ENCODE results near the gene ZNF680. TPM values are rescaled to one million over a fixed set of nuclear protein-coding genes. Genes with fewer than 3 reads are reported as not detected.

Gene ZNF680
- total and polyA plus RNA-seq, 5 donors from 2014 or later: 4.9 to 10.5 (median 8.5) TPM

DNA sequence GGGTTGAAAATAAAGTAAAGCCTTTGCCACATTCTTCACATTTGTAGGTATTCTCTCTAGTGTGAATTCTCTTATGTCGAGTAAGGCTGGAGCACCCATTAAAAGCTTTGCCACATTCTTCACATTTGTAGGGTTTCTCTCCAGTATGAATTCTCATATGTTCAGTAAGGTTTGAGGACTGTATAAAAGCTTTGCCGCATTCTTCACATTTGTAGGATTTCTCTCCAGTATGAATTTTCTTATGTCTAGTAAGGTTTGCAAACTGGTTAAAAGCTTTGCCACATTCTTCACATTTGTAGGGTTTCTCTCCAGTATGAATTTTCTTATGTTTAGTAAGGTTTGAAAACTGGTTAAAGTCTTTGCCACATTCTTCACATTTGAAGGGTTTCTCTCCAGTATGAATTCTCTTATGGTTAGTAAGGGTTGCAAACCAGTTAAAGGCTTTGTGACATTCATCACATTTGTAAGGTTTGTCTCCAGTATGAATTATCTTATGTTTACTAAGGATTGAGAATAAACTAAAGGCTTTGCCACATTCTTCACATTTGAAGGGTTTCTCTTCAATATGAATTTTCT, 41.4 kb downstream of the ZNF680 start:
- Histone ChIP-seq H3K27ac (ENCODE audit: insufficient read depth, low read length, poor library complexity, severe bottlenecking) (no peak overlapping the region), H3K36me3 (ENCODE audit: control insufficient read depth, insufficient read depth, low read length) (peaks cover 32% of the 10 kb centered on the region), H3K4me3 (ENCODE audit: low read depth, low read length) (no peak overlapping the region), H3K4me1 (ENCODE audit: control insufficient read depth, insufficient read depth, low read length, poor library complexity, severe bottlenecking) (no peaks in the 10 kb centered on the region), H3K9me3 (ENCODE audit: control insufficient read depth in 2 of 2, low read length in 2 of 2) (peaks cover 84 to 87% of the 10 kb centered on the region in 2 experiments), H3K27me3 (ENCODE audit: control insufficient read depth, insufficient read depth, low read length) (no peaks in the 10 kb centered on the region)
- DNase-seq: no peak
- H3K36me3 Mint-ChIP-seq: peaks cover 60% of the 10 kb centered on the region
- no peaks in the 10 kb centered on the region for H3K4me1 Mint-ChIP-seq
- no peaks in the 10 kb centered on the region for H3K27me3 Mint-ChIP-seq
- H3K4me3 Mint-ChIP-seq: no peak overlapping the region
- H3K27ac Mint-ChIP-seq: no peak overlapping the region
- no peak for ATAC-seq (ENCODE audit: low read depth in 2 of 2)
- peaks cover 0 to 68% (median 38%) of the 10 kb centered on the region in 7 donors for H3K9me3 Mint-ChIP-seq

DNA sequence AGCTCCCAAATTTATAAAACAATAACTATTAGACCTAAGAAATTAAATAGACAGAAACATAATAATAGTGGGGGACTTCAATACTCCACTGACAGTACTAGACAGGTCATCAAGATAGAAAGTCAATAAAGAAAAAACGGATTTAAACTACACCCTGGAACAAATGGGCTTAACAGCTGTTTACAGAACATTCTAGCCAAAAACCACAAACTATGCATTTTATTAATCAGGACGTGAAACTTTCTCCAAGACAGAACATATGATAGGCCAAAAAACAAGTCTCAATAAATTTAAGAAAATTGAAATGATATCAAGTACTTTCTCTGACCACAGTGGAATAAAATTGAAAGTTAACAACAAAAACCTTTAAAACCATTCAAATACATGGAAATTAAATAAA, 46.4 kb downstream of the ZNF680 start:
- no peaks in the 10 kb centered on the region for H3K27me3 Mint-ChIP-seq
- no peak overlapping the region for H3K4me3 Mint-ChIP-seq

DNA sequence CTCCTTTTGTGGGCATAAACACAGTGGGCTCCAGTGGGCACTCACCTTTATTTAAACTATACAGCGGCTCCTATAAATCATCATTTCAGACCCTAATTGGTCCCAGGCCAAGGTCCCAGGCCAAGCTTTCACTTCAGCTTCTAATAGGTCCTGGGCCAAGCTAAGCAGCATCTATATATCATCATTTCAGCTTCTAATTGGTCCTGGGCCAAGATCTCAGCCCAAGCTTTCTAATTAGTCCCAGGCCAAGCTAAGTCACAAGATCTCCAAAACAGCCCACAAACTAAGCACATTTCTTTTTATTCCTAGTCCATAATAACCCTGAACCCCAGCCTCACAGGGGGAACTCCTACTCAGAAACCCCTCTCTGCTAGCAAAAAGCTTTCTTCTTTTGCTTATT, 47.1 kb downstream of the ZNF680 start:
- H3K27ac Mint-ChIP-seq: no peak overlapping the region
- H3K36me3 ChIP-seq (ENCODE audit: control insufficient read depth, insufficient read depth, low read length): peaks cover 4% of the 10 kb centered on the region
- no peaks in the 10 kb centered on the region for H3K4me1 ChIP-seq (ENCODE audit: control insufficient read depth, insufficient read depth, low read length, poor library complexity, severe bottlenecking)
- no peak for DNase-seq
- H3K4me3 ChIP-seq (ENCODE audit: low read depth, low read length): no peak overlapping the region
- H3K36me3 Mint-ChIP-seq: peaks cover 47% of the 10 kb centered on the region
- H3K27ac ChIP-seq (ENCODE audit: insufficient read depth, low read length, poor library complexity, severe bottlenecking): no peak overlapping the region
- no peak for ATAC-seq (ENCODE audit: low read depth in 2 of 2)
- H3K4me3 Mint-ChIP-seq: no peak overlapping the region
- H3K27me3 ChIP-seq (ENCODE audit: control insufficient read depth, insufficient read depth, low read length): no peaks in the 10 kb centered on the region
- peaks cover 52 to 73% of the 10 kb centered on the region in 2 experiments for H3K9me3 ChIP-seq (ENCODE audit: control insufficient read depth in 2 of 2, low read length in 2 of 2)
- no peaks in the 10 kb centered on the region for H3K4me1 Mint-ChIP-seq
- H3K9me3 Mint-ChIP-seq: peaks cover 0 to 64% (median 43%) of the 10 kb centered on the region in 7 donors
- H3K27me3 Mint-ChIP-seq: no peaks in the 10 kb centered on the region

More for the DNA sequence above, 46.4 kb downstream of the ZNF680 start:
- no peak overlapping the region for H3K27ac Mint-ChIP-seq
- no peaks in the 10 kb centered on the region for H3K4me1 Mint-ChIP-seq
- Histone ChIP-seq H3K4me1 (ENCODE audit: control insufficient read depth, insufficient read depth, low read length, poor library complexity, severe bottlenecking) (no peaks in the 10 kb centered on the region), H3K36me3 (ENCODE audit: control insufficient read depth, insufficient read depth, low read length) (peaks cover 6% of the 10 kb centered on the region), H3K4me3 (ENCODE audit: low read depth, low read length) (no peak overlapping the region), H3K27me3 (ENCODE audit: control insufficient read depth, insufficient read depth, low read length) (no peaks in the 10 kb centered on the region), H3K27ac (ENCODE audit: insufficient read depth, low read length, poor library complexity, severe bottlenecking) (no peak overlapping the region), H3K9me3 (ENCODE audit: control insufficient read depth in 2 of 2, low read length in 2 of 2) (peaks cover 55 to 75% of the 10 kb centered on the region in 2 experiments)
- no peak for ATAC-seq (ENCODE audit: low read depth in 2 of 2)
- H3K36me3 Mint-ChIP-seq: peaks cover 54% of the 10 kb centered on the region
- no peak for DNase-seq
- H3K9me3 Mint-ChIP-seq: peaks cover 0 to 67% (median 44%) of the 10 kb centered on the region in 7 donors

DNA sequence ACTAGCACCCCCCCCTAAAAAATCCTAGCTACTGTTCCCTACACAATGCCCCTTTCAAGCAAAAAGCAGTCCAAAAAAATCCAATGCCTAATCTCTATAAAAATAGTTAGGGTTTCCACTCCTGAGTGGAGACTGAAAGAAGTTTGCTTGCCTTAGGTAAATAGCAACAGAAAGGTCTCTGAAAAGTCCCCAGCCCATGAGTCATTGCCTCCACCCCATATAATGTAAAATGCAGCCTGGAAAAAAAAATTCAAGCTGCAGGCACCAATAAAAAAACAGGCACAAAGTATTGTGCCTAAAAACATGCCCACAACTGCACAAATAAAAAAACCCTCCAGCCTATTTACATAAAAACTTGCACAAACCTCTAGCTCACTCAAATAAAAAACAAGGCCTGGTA, 47.5 kb downstream of the ZNF680 start:
- Mint-ChIP-seq H3K27ac (no peak overlapping the region), H3K4me3 (peak overlapping the region in 1 of 4 donors; percentile 28), H3K27me3 (no peaks in the 10 kb centered on the region), H3K9me3 (peaks cover 0 to 64% (median 40%) of the 10 kb centered on the region in 7 donors), H3K36me3 (peaks cover 47% of the 10 kb centered on the region), H3K4me1 (no peaks in the 10 kb centered on the region)
- H3K36me3 ChIP-seq (ENCODE audit: control insufficient read depth, insufficient read depth, low read length): peaks cover 4% of the 10 kb centered on the region
- H3K4me3 ChIP-seq (ENCODE audit: low read depth, low read length): no peak overlapping the region
- peaks cover 49 to 71% of the 10 kb centered on the region in 2 experiments for H3K9me3 ChIP-seq (ENCODE audit: control insufficient read depth in 2 of 2, low read length in 2 of 2)
- no peaks in the 10 kb centered on the region for H3K4me1 ChIP-seq (ENCODE audit: control insufficient read depth, insufficient read depth, low read length, poor library complexity, severe bottlenecking)
- DNase-seq (no peak), ATAC-seq (ENCODE audit: low read depth in 2 of 2) (no peak)
- no peak overlapping the region for H3K27ac ChIP-seq (ENCODE audit: insufficient read depth, low read length, poor library complexity, severe bottlenecking)
- no peaks in the 10 kb centered on the region for H3K27me3 ChIP-seq (ENCODE audit: control insufficient read depth, insufficient read depth, low read length)

DNA sequence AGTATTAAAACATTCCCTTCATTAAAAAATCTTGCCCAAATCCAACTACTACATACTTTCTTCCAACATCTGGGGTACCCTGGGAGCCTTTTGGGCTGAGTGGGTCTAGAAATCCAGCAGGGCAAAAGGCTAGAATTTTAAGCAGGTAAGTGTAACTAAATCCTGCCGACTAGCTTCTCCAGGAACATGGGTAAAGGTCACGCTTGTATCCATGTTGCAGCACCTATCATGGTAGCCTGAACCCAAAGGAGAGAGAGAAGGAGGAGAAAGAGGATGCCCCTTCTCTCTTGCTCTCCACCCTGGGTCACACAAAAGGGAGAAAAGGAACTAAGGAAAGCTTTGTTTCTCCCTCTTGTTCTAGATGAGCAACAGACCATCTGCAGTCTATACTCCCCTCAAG, 53.3 kb downstream of the ZNF680 start:
- Histone ChIP-seq H3K36me3 (ENCODE audit: control insufficient read depth, insufficient read depth, low read length) (peaks cover 4% of the 10 kb centered on the region), H3K9me3 (ENCODE audit: control insufficient read depth in 2 of 2, low read length in 2 of 2) (peaks cover 45 to 53% of the 10 kb centered on the region in 2 experiments), H3K27ac (ENCODE audit: insufficient read depth, low read length, poor library complexity, severe bottlenecking) (no peak overlapping the region), H3K4me1 (ENCODE audit: control insufficient read depth, insufficient read depth, low read length, poor library complexity, severe bottlenecking) (no peaks in the 10 kb centered on the region), H3K4me3 (ENCODE audit: low read depth, low read length) (no peak overlapping the region), H3K27me3 (ENCODE audit: control insufficient read depth, insufficient read depth, low read length) (no peaks in the 10 kb centered on the region)
- no peak for DNase-seq
- H3K27ac Mint-ChIP-seq: no peak overlapping the region
- no peaks in the 10 kb centered on the region for H3K27me3 Mint-ChIP-seq
- H3K4me1 Mint-ChIP-seq: no peaks in the 10 kb centered on the region
- H3K9me3 Mint-ChIP-seq: peaks cover 4 to 50% (median 15%) of the 10 kb centered on the region in 7 donors
- H3K4me3 Mint-ChIP-seq: no peak overlapping the region
- H3K36me3 Mint-ChIP-seq: peaks cover 21% of the 10 kb centered on the region
- no peak for ATAC-seq (ENCODE audit: low read depth in 2 of 2)

DNA sequence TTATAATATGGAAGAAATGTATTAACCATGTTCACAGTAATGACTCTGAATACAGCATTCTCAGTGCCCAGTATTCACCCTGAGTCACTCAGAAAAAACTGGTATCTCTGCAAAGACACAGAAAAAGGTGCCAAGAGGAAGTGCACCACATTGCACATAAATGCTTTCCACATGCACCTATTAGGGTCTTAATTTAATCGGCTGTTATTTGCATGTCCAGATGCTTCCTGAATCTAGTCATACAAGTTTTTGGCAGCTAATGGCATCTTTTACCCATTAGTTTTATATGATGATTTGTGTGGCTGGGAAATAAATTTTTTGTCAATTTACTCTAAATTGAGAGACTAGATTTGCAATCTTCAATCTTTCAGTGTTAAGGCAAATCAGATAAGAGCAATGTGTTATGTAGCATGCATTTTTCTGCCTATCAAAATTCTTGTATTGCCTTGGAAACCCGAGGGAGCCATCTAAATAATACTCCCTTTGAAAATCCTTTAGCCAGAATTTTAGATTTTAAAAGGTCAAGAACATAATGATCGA, 58.2 kb downstream of the ZNF680 start:
- peaks cover 54 to 73% of the 10 kb centered on the region in 2 experiments for H3K9me3 ChIP-seq (ENCODE audit: control insufficient read depth in 2 of 2, low read length in 2 of 2)
- H3K4me1 Mint-ChIP-seq: no peaks in the 10 kb centered on the region

DNA sequence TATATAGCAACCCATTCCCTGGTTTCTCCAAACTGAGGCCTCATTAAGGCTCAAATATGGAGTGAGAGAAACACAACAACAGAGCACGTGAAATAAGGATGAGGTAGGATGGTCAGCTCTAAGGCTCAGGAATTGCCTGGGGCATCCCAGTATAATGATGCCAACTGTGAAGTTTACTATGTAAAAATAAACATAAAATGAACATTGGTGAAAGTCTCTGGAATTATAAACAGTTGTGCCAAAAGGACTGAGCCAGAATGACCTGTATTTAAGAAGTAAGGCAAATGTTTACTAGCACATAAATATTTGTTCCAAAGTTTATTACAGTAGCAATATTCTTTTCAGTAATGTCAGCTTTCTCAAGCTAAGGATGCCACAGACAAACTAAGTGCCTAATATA, 64.6 kb downstream of the ZNF680 start:
- Mint-ChIP-seq H3K4me3 (no peak overlapping the region), H3K36me3 (peaks cover 4% of the 10 kb centered on the region), H3K27ac (no peak overlapping the region), H3K4me1 (no peaks in the 10 kb centered on the region), H3K9me3 (peaks cover 0 to 45% (median 13%) of the 10 kb centered on the region in 7 donors), H3K27me3 (no peaks in the 10 kb centered on the region)
- no peaks in the 10 kb centered on the region for H3K4me1 ChIP-seq (ENCODE audit: control insufficient read depth, insufficient read depth, low read length, poor library complexity, severe bottlenecking)
- no peak overlapping the region for H3K4me3 ChIP-seq (ENCODE audit: low read depth, low read length)
- DNase-seq: no peak
- no peak overlapping the region for H3K27ac ChIP-seq (ENCODE audit: insufficient read depth, low read length, poor library complexity, severe bottlenecking)
- no peak for ATAC-seq (ENCODE audit: low read depth in 2 of 2)
- peaks cover 34 to 76% of the 10 kb centered on the region in 2 experiments for H3K9me3 ChIP-seq (ENCODE audit: control insufficient read depth in 2 of 2, low read length in 2 of 2)
- H3K27me3 ChIP-seq (ENCODE audit: control insufficient read depth, insufficient read depth, low read length): no peaks in the 10 kb centered on the region
- H3K36me3 ChIP-seq (ENCODE audit: control insufficient read depth, insufficient read depth, low read length): no peaks in the 10 kb centered on the region

More for the DNA sequence above, 58.2 kb downstream of the ZNF680 start:
- H3K4me3 Mint-ChIP-seq: no peak overlapping the region
- H3K27me3 ChIP-seq (ENCODE audit: control insufficient read depth, insufficient read depth, low read length): no peaks in the 10 kb centered on the region
- H3K36me3 ChIP-seq (ENCODE audit: control insufficient read depth, insufficient read depth, low read length): no peaks in the 10 kb centered on the region
- H3K27ac ChIP-seq (ENCODE audit: insufficient read depth, low read length, poor library complexity, severe bottlenecking): no peak overlapping the region
- H3K4me1 ChIP-seq (ENCODE audit: control insufficient read depth, insufficient read depth, low read length, poor library complexity, severe bottlenecking): no peaks in the 10 kb centered on the region
- no peak for DNase-seq
- H3K27ac Mint-ChIP-seq: no peak overlapping the region
- peaks cover 2 to 53% (median 16%) of the 10 kb centered on the region in 7 donors for H3K9me3 Mint-ChIP-seq
- ATAC-seq (ENCODE audit: low read depth in 2 of 2): no peak
- H3K27me3 Mint-ChIP-seq: no peaks in the 10 kb centered on the region
- peaks cover 17% of the 10 kb centered on the region for H3K36me3 Mint-ChIP-seq
- H3K4me3 ChIP-seq (ENCODE audit: low read depth, low read length): no peak overlapping the region

DNA sequence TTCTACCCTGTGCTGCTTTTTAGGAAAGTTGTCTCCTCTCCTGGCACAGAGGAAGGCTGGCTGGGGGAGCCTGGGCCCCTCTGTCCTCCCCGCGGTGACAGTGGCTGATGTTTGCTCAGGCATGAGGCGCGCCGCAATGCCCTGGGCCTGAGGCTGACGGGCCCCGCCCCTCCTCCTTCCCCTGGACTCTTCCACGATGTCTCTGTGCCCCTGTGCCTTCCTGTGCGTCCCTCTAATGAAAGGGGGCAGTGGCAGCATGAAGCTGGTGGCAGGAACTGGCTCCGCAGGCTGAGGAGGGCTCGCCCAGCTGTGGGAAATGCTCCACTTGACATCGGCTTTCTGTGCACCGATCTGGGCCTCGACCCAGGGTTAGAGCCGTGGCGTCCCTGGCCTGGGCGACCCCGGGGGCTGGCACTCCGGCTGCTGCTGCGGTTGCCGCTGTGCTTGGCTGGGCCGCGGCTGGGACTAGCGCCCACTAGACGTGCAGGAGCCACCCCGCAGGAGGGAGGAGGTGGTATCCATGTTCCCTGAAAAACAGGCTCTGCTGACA, 67.9 kb downstream of the ZNF680 start:
- H3K27ac Mint-ChIP-seq: no peak overlapping the region
- peaks cover 0 to 39% (median 9%) of the 10 kb centered on the region in 7 donors for H3K9me3 Mint-ChIP-seq
- no peak overlapping the region for H3K4me3 ChIP-seq (ENCODE audit: low read depth, low read length)
- H3K36me3 ChIP-seq (ENCODE audit: control insufficient read depth, insufficient read depth, low read length): no peaks in the 10 kb centered on the region
- H3K9me3 ChIP-seq (ENCODE audit: control insufficient read depth in 2 of 2, low read length in 2 of 2): peaks cover 20 to 68% of the 10 kb centered on the region in 2 experiments
- no peak overlapping the region for H3K27ac ChIP-seq (ENCODE audit: insufficient read depth, low read length, poor library complexity, severe bottlenecking)
- H3K27me3 ChIP-seq (ENCODE audit: control insufficient read depth, insufficient read depth, low read length): no peaks in the 10 kb centered on the region
- ATAC-seq (ENCODE audit: low read depth in 2 of 2) (no peak), DNase-seq (no peak)
- no peaks in the 10 kb centered on the region for H3K4me1 ChIP-seq (ENCODE audit: control insufficient read depth, insufficient read depth, low read length, poor library complexity, severe bottlenecking)
- no peaks in the 10 kb centered on the region for H3K36me3 Mint-ChIP-seq
- no peak overlapping the region for H3K4me3 Mint-ChIP-seq
- H3K4me1 Mint-ChIP-seq: no peaks in the 10 kb centered on the region
- no peaks in the 10 kb centered on the region for H3K27me3 Mint-ChIP-seq

Measured in CD4-positive, CD25-positive, alpha-beta regulatory T cell (primary cell).